K562 (cell line): Measurements from ENCODE around the gene ANXA9. TPM values are rescaled to one million over a fixed set of nuclear protein-coding genes. Genes with fewer than 3 reads are reported as not detected.

Experiments
- ATAC-seq: fragments of 200-7000 bp; cut with Tn5 transposase; 3 replicates; pipeline ENCODE4 v1.9.1; 2020; ENCODE audit warnings: moderate library complexity
- BruUV-seq: library from RNA; stranded (reverse); fragments of 400-500 nt; replicated peaks from 2 replicates; lab custom pipeline; 2021; lab: Mats Ljungman, UMichigan
- CTCF ChIA-PET: fragments of 300-600 bp; formaldehyde crosslinking; extraction: SDS; loops from one replicate; lab custom pipeline; 2021; ENCODE audit warnings: low intra/inter-chr PET ratio; lab: Yijun Ruan, JAX
- POLR2A ChIA-PET: fragments of 300-600, 350-650 bp; sonication (Branson Sonifier 250); formaldehyde crosslinking; extraction: SDS; loops from one replicate; lab custom pipeline; 2021; ENCODE audit warnings: antibody characterized with exemption, inconsistent platforms; lab: Yijun Ruan, JAX
- DNase-seq, 4 experiments: peaks; one replicate each; pipeline versions ENCODE4 v3.0.0 to v3.0.0-alpha.2; 2011 to 2018; ENCODE audit warnings: low spot score in 3 of 4, mixed read lengths in 3 of 4; ENCODE audit errors: extremely low read depth in 1 of 4
- FAIRE-seq: peaks from 2 replicates; lab custom pipeline; 2011; peaks lifted over from hg19 to GRCh38; lab: Jason Lieb, UNC
- H2AFZ ChIP-seq: 2 replicates; pipeline ENCODE4 v1.6.0; 2011; ENCODE audit warnings: low read depth, low read length, control low read depth, inconsistent platforms
- H3K27ac ChIP-seq: fragments of 200-600 bp; 3 replicates; pipeline ENCODE4 v1.8.0; 2011; ENCODE audit warnings: low read depth, mild to moderate bottlenecking, control low read depth, inconsistent platforms, low read length, moderate library complexity, mixed read lengths; ENCODE audit errors: extremely low read depth
- H3K27me3 ChIP-seq, 2 experiments: fragments of 300-600 bp in 1 of 2; 2 replicates in 1 of 2; 3 replicates in 1 of 2; pipeline versions ENCODE4 v1.6.0 to v1.8.0; 2011; ENCODE audit warnings: inconsistent platforms in 2 of 2, low read length in 2 of 2, mild to moderate bottlenecking in 1 of 2, mixed read lengths in 1 of 2, moderate library complexity in 1 of 2; ENCODE audit not compliant: control insufficient read depth in 2 of 2, insufficient read depth in 2 of 2
- H3K36me3 ChIP-seq: fragments of 300-600 bp; 3 replicates; pipeline ENCODE4 v1.8.0; 2011; ENCODE audit warnings: mild to moderate bottlenecking, low read length, inconsistent platforms; ENCODE audit not compliant: control insufficient read depth, insufficient read depth
- H3K4me1 ChIP-seq, 2 experiments: fragments of 200-600 bp in 1 of 2; replicated peaks in 1 of 2; 2 replicates in 1 of 2; 3 replicates in 1 of 2; pipeline versions ENCODE4 v1.5.1 to v1.8.0; 2011; ENCODE audit warnings: inconsistent platforms in 2 of 2, low read length in 2 of 2, mild to moderate bottlenecking in 1 of 2, mixed read lengths in 1 of 2, moderate library complexity in 1 of 2; ENCODE audit not compliant: control insufficient read depth in 2 of 2, insufficient read depth in 2 of 2
- H3K4me2 ChIP-seq: 2 replicates; pipeline ENCODE4 v1.6.1; 2011; ENCODE audit warnings: low read length, control low read depth, inconsistent platforms, mixed read lengths; ENCODE audit not compliant: insufficient read depth
- H3K4me3 ChIP-seq: fragments of 200-600 bp; sonication (generic), shearing (Covaris generic); 2 replicates; pipeline ENCODE4 v1.5.1; 2016; ENCODE audit warnings: control low read depth, inconsistent platforms
- H3K79me2 ChIP-seq: fragments of 200-600 bp; 3 replicates; pipeline ENCODE4 v1.8.0; 2011; ENCODE audit warnings: low read length, inconsistent platforms; ENCODE audit not compliant: control insufficient read depth, insufficient read depth
- H3K9ac ChIP-seq, 2 experiments: 2 replicates each; pipeline versions ENCODE4 v1.6.0 to v1.6.1; 2011; ENCODE audit warnings: low read depth in 2 of 2, low read length in 2 of 2, control low read depth in 1 of 2, inconsistent platforms in 1 of 2, mild to moderate bottlenecking in 1 of 2, mixed read lengths in 1 of 2; ENCODE audit not compliant: insufficient read depth in 1 of 2
- H3K9me1 ChIP-seq: one replicate; pipeline ENCODE4 v1.6.0; 2011; ENCODE audit warnings: inconsistent platforms, mild to moderate bottlenecking, low read length, moderate library complexity; ENCODE audit not compliant: control insufficient read depth, insufficient read depth
- H3K9me3 ChIP-seq: replicated peaks from 2 replicates; pipeline ENCODE4 v1.5.1; 2011; ENCODE audit warnings: low read depth, low read length, inconsistent platforms; ENCODE audit not compliant: control insufficient read depth, insufficient read depth
- H4K20me1 ChIP-seq: replicated peaks from 2 replicates; pipeline ENCODE4 v1.6.1; 2011; ENCODE audit warnings: low read length, inconsistent platforms, mixed read lengths; ENCODE audit not compliant: control insufficient read depth, insufficient read depth
- MECOM ChIP-seq: fragments of 250-450 bp; sonication (Bioruptor Pico); IDR thresholded peaks from 2 replicates; pipeline ENCODE4 v1.8.0; 2022; ENCODE audit warnings: inconsistent platforms
- NFATC3 ChIP-seq: fragments of 450-650 bp; IDR thresholded peaks from 2 replicates; pipeline ENCODE4 v1.6.1; 2017; ENCODE audit warnings: mild to moderate bottlenecking
- NFYB ChIP-seq: IDR thresholded peaks from 2 replicates; pipeline ENCODE4 v1.6.1; 2011; ENCODE audit warnings: mild to moderate bottlenecking, moderate library complexity; ENCODE audit not compliant: insufficient read length; ENCODE audit errors: extremely low read depth
- PHTF2 ChIP-seq: fragments of 250-450 bp; sonication (Bioruptor Pico); IDR thresholded peaks from 2 replicates; pipeline ENCODE4 v1.5.0; 2021; ENCODE audit warnings: mild to moderate bottlenecking
- PREB ChIP-seq: sonication (generic); formaldehyde crosslinking; IDR thresholded peaks from 2 replicates; pipeline ENCODE4 v1.8.1; 2023; ENCODE audit warnings: mild to moderate bottlenecking, missing genetic modification reagents
- RCOR1 ChIP-seq, 2 experiments: IDR thresholded peaks; 2 replicates each; pipeline ENCODE4 v1.6.1; 2012; ENCODE audit warnings: low read depth in 2 of 2, low read length in 2 of 2, borderline replicate concordance in 1 of 2, improper control_type of control experiment in 1 of 2
- ZNF174 ChIP-seq: fragments of 250-450 bp; sonication (Bioruptor Pico); IDR thresholded peaks from 2 replicates; pipeline ENCODE4 v1.4.0; 2020; ENCODE audit warnings: mild to moderate bottlenecking
- WGBS: fragments of 100-300 bp; shearing (Covaris generic); methylation state at CpG from one replicate; pipeline ENCODE4 v1.1.6; 2016; ENCODE audit warnings: low coverage, mixed read lengths; ENCODE audit not compliant: insufficient coverage; ENCODE audit errors: missing lambda C conversion rate; 5-methylcytosine and 5-hydroxymethylcytosine counted together
- in situ Hi-C: fragments of 300-500 bp; cut with MboI; formaldehyde crosslinking; loops from 4 replicates; pipeline ENCODE4 v1.15.0; 2018; ENCODE audit warnings: inconsistent platforms, mixed read lengths
- intact Hi-C: fragments of 100-400 bp; cut with micrococcal nuclease; formaldehyde crosslinking; loops from 2 replicates; pipeline ENCODE4 v1.14.2; 2022
- polyA plus RNA-seq, 8 experiments: library from polyadenylated mRNA; depleted of rRNA in 4 of 8; stranded (reverse) in 5 of 8; unstranded in 3 of 8; fragments of >200 nt; fragmentation: Nextera tagmentation in 2 of 8; fragmentation: Illumina TruSeq in 1 of 8; extraction: Ambion mirVana in 2 of 8; extraction: Trizol in 1 of 8; gene quantifications; 2 replicates each; pipeline versions ENCODE4 v1.2.1 to v1.2.3, GENCODE V29; 2011 to 2014; ENCODE audit warnings: inconsistent platforms in 1 of 8, missing spikeins in 1 of 8
- total RNA-seq, 7 experiments: library from RNA; depleted of rRNA in 6 of 7; stranded (reverse); fragments of >200 nt in 6 of 7; fragmentation: Illumina TruSeq in 2 of 7; extraction: Trizol in 2 of 7; gene quantifications; 2 replicates each; pipeline versions ENCODE4 v1.2.1 to v1.2.3, GENCODE V29; 2011 to 2021; ENCODE audit warnings: low replicate concordance in 1 of 7
- TF ChIP-seq, protein P1 (sequence below): fragments of 450-650 bp; IDR thresholded peaks from 2 replicates; pipeline ENCODE4 v1.6.1; 2018; ENCODE audit warnings: mild to moderate bottlenecking, low read depth; ENCODE audit not compliant: partially characterized antibody

The ANXA9 gene
- total and polyA plus RNA-seq, 9 of the 15 experiments (the other 6 are each of a cell fraction or from before 2014, with no cell fraction given), result 0.24 to 1.6 (median 0.57) TPM

DNA sequence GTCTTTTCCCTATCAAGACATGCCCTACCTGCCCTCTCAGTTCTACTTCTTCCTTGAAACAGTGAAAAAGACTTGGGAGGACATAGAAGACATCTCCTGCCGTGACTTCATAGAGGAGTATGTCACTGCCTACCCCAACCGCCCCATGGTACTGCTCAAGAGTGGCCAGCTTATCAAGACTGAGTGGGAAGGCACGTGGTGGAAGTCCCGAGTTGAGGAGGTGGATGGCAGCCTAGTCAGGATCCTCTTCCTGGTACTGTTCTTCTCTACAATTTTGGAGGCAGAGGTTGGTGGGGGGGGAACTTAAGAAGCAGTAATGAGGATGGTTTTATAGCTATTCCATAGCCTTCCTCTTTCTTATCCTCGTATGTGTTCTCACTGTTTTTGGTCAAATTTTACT, 37.2 kb upstream of the ANXA9 start (continued):
- TF ChIP-seq PREB, result no peak
- no peak for TF ChIP-seq ZNF174 (CRISPR knock-in tag)
- TF ChIP-seq, protein P1, sequence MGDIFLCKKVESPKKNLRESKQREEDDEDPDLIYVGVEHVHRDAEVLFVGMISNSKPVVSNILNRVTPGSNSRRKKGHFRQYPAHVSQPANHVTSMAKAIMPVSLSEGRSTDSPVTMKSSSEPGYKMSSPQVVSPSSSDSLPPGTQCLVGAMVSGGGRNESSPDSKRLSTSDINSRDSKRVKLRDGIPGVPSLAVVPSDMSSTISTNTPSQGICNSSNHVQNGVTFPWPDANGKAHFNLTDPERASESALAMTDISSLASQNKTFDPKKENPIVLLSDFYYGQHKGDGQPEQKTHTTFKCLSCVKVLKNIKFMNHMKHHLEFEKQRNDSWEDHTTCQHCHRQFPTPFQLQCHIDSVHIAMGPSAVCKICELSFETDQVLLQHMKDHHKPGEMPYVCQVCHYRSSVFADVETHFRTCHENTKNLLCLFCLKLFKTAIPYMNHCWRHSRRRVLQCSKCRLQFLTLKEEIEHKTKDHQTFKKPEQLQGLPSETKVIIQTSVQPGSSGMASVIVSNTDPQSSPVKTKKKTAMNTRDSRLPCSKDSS, result no peak
- no peak for TF ChIP-seq RCOR1 (IDR thresholded peaks at IDR 0.05; ENCODE audit: borderline replicate concordance in 1 of 2, low read depth in 2 of 2, low read length in 2 of 2)
- TF ChIP-seq NFYB, result no peak
- no peak for TF ChIP-seq NFATC3
- no peak for TF ChIP-seq MECOM (CRISPR knock-in tag)

DNA sequence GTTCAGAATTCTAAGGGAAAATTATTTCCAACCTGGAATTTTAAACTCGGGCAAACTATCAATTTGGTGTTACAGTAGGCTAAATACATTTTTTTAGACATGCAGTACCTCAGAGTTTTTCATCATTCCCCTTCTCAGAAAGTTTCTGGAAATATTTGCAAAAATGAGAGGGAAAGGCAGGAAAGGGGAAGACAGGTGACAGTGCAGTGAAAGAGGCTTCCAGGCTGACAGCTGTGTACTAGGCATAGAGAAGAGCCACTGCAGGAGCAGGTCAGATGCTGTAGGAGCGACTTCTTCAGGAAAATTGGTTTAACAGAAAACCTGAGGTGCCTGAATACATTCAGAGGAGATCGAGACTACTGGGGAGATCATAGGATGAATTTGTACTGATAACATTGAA, 27.4 kb upstream of the ANXA9 start:
- peak in 1 of 4 experiments; percentile 7 for DNase-seq
- Histone ChIP-seq H2AFZ (no peak overlapping the region), H4K20me1 (no peaks in the 10 kb centered on the region), H3K36me3 (peaks cover 75% of the 10 kb centered on the region), H3K79me2 (no peaks in the 10 kb centered on the region), H3K4me1 (no peaks in the 10 kb centered on the region), H3K27me3 (no peaks in the 10 kb centered on the region), H3K4me3 (no peak overlapping the region), H3K9me3 (no peaks in the 10 kb centered on the region), H3K27ac (no peak overlapping the region), H3K9me1 (no peaks in the 10 kb centered on the region), H3K9ac (no peak overlapping the region), H3K4me2 (no peak overlapping the region)
- intact Hi-C loops, result no loop called here
- ChIA-PET CTCF (interaction anchor here (0.6 kb wide), 1 partner anchor 23 kb away, joined by 4 read pairs; no protein-coding TSS in a partner anchor), POLR2A (interaction anchor here (0.7 to 6.5 kb wide), 5 partner anchors 8 to 52 kb away, joined by 3 to 64 read pairs (median 3); partner anchors contain the start of genes CERS2 and MINDY1)
- peak; percentile 55; the same call in 1 of the 3 replicates for ATAC-seq
- TF ChIP-seq PHTF2, result no peak
- 80% methylated on average over 3 of the region's 3 CpGs for WGBS
- FAIRE-seq, result no peak
- in situ Hi-C loops, result no loop called here
- BruUV-seq, result no TSS peak
